Adrenal gland (tissue), 12 donors: ENCODE results near the gene PIGU. TPM values are rescaled to one million over a fixed set of nuclear protein-coding genes. Genes with fewer than 3 reads are reported as not detected.
"Not testable (repeated sequence)": the region's sequence is repeated elsewhere in the genome, so short reads cannot be mapped to it uniquely, and the experiment has no call there.

Experiments
- DNase-seq, 7 donors: peaks; one replicate each; pipeline ENCODE4 v3.0.0-alpha.2; 2019 to 2020
- H3K27ac ChIP-seq, 5 donors: fragments of 200-600 bp; sonication (generic) in 4 of 5; 1 replicate in 3 of 5; 2 replicates in 2 of 5; pipeline versions ENCODE4 v1.5.1 to v1.8.0; 2016 to 2020; ENCODE audit warnings: mild to moderate bottlenecking in 1 of 5
- H3K27me3 ChIP-seq: fragments of 200-600 bp; 2 replicates; pipeline ENCODE4 v1.8.0; 2021
- H3K36me3 ChIP-seq, 2 donors: fragments of 200-600 bp; replicated peaks in 1 of 2; 1 replicate in 1 of 2; 2 replicates in 1 of 2; pipeline versions ENCODE4 v1.5.1 to v1.8.0; 2018 to 2022
- H3K4me1 ChIP-seq, 2 donors: fragments of 200-600 bp; replicated peaks in 1 of 2; 1 replicate in 1 of 2; 2 replicates in 1 of 2; pipeline versions ENCODE4 v1.5.1 to v1.8.0; 2018 to 2021
- H3K4me3 ChIP-seq, 4 donors: fragments of 200-600 bp; sonication (generic) in 3 of 4; one replicate each; pipeline ENCODE4 v1.5.1; 2016 to 2018
- H3K9me3 ChIP-seq, 3 donors: fragments of 200-600 bp; sonication (generic) in 1 of 3; replicated peaks in 1 of 3; 1 replicate in 2 of 3; 2 replicates in 1 of 3; pipeline versions ENCODE4 v1.5.1 to v1.8.0; 2016 to 2021
- CTCF ChIP-seq, 6 experiments: fragments of 450-650 bp in 4 of 6; fragments of 200-600 bp in 2 of 6; sonication (generic) in 1 of 6; IDR thresholded peaks; 1 replicate in 5 of 6; 2 replicates in 1 of 6; pipeline versions ENCODE4 v1.5.1 to v1.8.0; 2016 to 2021; ENCODE audit warnings: antibody characterized with exemption in 6 of 6, mild to moderate bottlenecking in 2 of 6, moderate library complexity in 1 of 6
- POLR2A ChIP-seq, 2 donors: fragments of 450-650 bp; IDR thresholded peaks; one replicate each; pipeline ENCODE4 v1.6.1; 2017; ENCODE audit warnings: antibody characterized with exemption in 2 of 2, mild to moderate bottlenecking in 2 of 2, moderate library complexity in 1 of 2
- WGBS, 4 donors: extraction: QIAGEN DNeasy Blood & Tissue Kit in 2 of 4; methylation state at CpG; one replicate each; pipeline versions ENCODE4 v1.1.5 to v1.1.7; 2013 to 2017; 5-methylcytosine and 5-hydroxymethylcytosine counted together
- intact Hi-C, 2 donors: fragments of 100-400 bp; cut with DNase I; formaldehyde crosslinking; loops; one replicate each; pipeline versions ENCODE4 v1.14.1 to v1.15.0; 2022 to 2023
- polyA plus RNA-seq, 3 donors: library from polyadenylated mRNA; stranded (reverse); fragments of 200-250 nt in 2 of 3; fragments of 350-450 nt in 1 of 3; fragmentation: Illumina TruSeq in 1 of 3; extraction: RNeasy Lipid Tissue Mini Kit (QIAGEN cat#74804) in 1 of 3; gene quantifications; one replicate each; pipeline ENCODE4 v1.2.3, GENCODE V29; 2013 to 2014
- total RNA-seq, 9 donors: library from RNA; depleted of rRNA in 4 of 9; stranded (reverse); fragments of >200 nt in 4 of 9; fragments of 120-200 nt in 1 of 9; fragmentation: NEBNext Ultra II Directional in 1 of 9; extraction: Animal tissue kit (Norgen Biotek cat#: 25700) in 1 of 9; gene quantifications; one replicate each; pipeline versions ENCODE4 v1.1.0 to v1.2.4, GENCODE V29; 2013 to 2023
- donor health status: healthy with polysubstance abuse.
- donor health status: Bipolar disorder and iron deficiency.
- donor health status: DM: yes; HTN: yes; CAD: no.
- donor health status: DM: no; HTN: no; CAD: no.
- donor health status: DM: no; HTN: no; CAD: no.
- donor health status: DM: yes; HTN: yes; CAD: no.

PIGU gene
- total and polyA plus RNA-seq, 12 donors = 16.8 to 64.1 (median 23.1) TPM

GRCh38 chr20:34720266-34720665 lies 43.4 kb upstream of the PIGU start:
- no peaks in the 10 kb centered on the region for H3K27me3 ChIP-seq
- TF ChIP-seq POLR2A (IDR thresholded peaks at IDR 0.05) = no peak
- no peak for TF ChIP-seq CTCF (IDR thresholded peaks at IDR 0.05)
- intact Hi-C loops = no loop called here
- no peaks in the 10 kb centered on the region for H3K9me3 ChIP-seq
- WGBS, 4 donors = 29 to 47% (median 38%) methylated on average over 2 of the region's 2 CpGs
- H3K27ac ChIP-seq = peak overlapping the region in 1 of 5 donors; percentile 1
- no peak overlapping the region for H3K4me3 ChIP-seq
- DNase-seq = peak in 5 of 7 donors; percentile 52 to 72 (median 61)
- H3K36me3 ChIP-seq = peaks cover 0 to 30% of the 10 kb centered on the region in 2 donors
- no peaks in the 10 kb centered on the region for H3K4me1 ChIP-seq

GRCh38 chr20:34719242-34720017 lies 42.5 kb upstream of the PIGU start:
- DNase-seq, H3K27me3 ChIP-seq, H3K4me1 ChIP-seq, H3K27ac ChIP-seq, intact Hi-C loops, H3K4me3 ChIP-seq, H3K9me3 ChIP-seq: not testable (repeated sequence)
- H3K36me3 ChIP-seq = peaks cover 0 to 26% of the 10 kb centered on the region in 2 donors
- WGBS, 4 donors = 83 to 89% (median 88%) methylated on average over 13 of the region's 13 CpGs

GRCh38 chr20:34717230-34718095 lies 40.6 kb upstream of the PIGU start:
- H3K4me3 ChIP-seq = no peak overlapping the region
- WGBS, 4 donors = 86 to 91% (median 86%) methylated on average over 9 of the region's 9 CpGs
- no peak overlapping the region for H3K27ac ChIP-seq
- H3K36me3 ChIP-seq = peaks cover 0 to 12% of the 10 kb centered on the region in 2 donors
- H3K27me3 ChIP-seq = no peaks in the 10 kb centered on the region
- peaks cover 14% of the 10 kb centered on the region in 2 donors for H3K4me1 ChIP-seq
- H3K9me3 ChIP-seq = no peaks in the 10 kb centered on the region
- no peak for DNase-seq
- intact Hi-C loops = no loop called here
- TF ChIP-seq CTCF (IDR thresholded peaks at IDR 0.05) (no peak), POLR2A (IDR thresholded peaks at IDR 0.05) (no peak)

DNA sequence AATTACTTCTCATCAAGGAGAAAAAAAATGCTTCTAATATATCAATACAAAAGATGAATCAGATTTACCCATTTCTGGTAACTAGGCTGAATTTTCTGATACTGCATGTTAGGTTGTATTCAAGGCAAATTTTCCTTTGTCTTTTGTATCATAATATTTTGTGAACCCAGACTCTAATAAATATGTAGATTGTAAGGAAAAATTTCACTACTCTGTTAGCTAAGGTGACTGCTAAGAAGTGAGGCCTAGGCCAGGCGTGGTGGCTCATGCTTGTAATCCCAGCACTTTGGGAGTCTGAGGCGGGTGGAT lies 40.0 kb upstream of the PIGU start:
- Histone ChIP-seq H3K9me3 (no peaks in the 10 kb centered on the region), H3K36me3 (peaks cover 0 to 10% of the 10 kb centered on the region in 2 donors), H3K4me1 (peaks cover 14 to 17% of the 10 kb centered on the region in 2 donors), H3K27ac (no peak overlapping the region), H3K27me3 (no peaks in the 10 kb centered on the region), H3K4me3 (no peak overlapping the region)
- DNase-seq = no peak
- WGBS, 4 donors = 91 to 100% (median 100%) methylated on average over 2 of the region's 2 CpGs
- TF ChIP-seq POLR2A (IDR thresholded peaks at IDR 0.05) (no peak), CTCF (IDR thresholded peaks at IDR 0.05) (no peak)
- intact Hi-C loops = no loop called here
